Measurements from ENCODE around the gene GRID1. TPM values are rescaled to one million over a fixed set of nuclear protein-coding genes. Genes with fewer than 3 reads are reported as not detected.

The GRID1 gene
- total and polyA plus RNA-seq, 4 donors, result 1.1 to 3.8 TPM; not detected in 2

DNA sequence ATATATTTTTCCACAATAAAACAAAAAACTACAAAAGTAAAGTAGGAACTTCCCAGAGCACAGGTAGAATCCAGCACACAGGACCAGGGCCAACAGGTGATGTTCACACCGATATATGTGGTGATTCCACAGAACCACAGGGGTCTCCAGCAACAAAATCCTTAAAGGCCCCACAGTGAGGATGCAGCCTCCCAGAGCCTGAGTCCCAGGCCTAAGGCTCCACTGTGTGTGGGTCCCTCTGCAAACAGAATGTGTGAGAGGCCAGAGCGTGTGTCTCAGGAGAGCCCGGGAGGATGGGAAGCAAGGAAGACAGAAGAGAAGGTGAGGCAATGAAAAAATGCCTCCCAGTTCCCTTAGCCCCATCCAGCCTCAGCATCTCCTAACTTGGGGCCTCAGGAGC, 173.9 kb downstream of the GRID1 start:
- H3K36me3 ChIP-seq (ENCODE audit: control insufficient read depth in 1 of 2, insufficient read depth in 2 of 2, low read length in 1 of 2), result no peaks in the 10 kb centered on the region
- ATAC-seq (ENCODE audit: low FRiP score) (no peak), DNase-seq (no peak)
- H3K27me3 ChIP-seq (ENCODE audit: control insufficient read depth in 1 of 2, insufficient read depth in 2 of 2, low read length in 1 of 2), result no peaks in the 10 kb centered on the region
- no peaks in the 10 kb centered on the region for H3K4me1 ChIP-seq (ENCODE audit: control insufficient read depth in 1 of 2, insufficient read depth in 2 of 2, low read length in 2 of 2)
- no peak overlapping the region for H3K27ac ChIP-seq (ENCODE audit: low read depth in 1 of 2, low read length in 2 of 2)
- 94 to 99% methylated on average over 3 of the region's 3 CpGs for WGBS, 2 donors
- no peak overlapping the region for H3K4me3 ChIP-seq (ENCODE audit: low read length in 2 of 2)
- H3K9me3 ChIP-seq (ENCODE audit: control insufficient read depth, low read length), result no peaks in the 10 kb centered on the region
- intact Hi-C loops (cut with DNase I), result no loop called here

DNA sequence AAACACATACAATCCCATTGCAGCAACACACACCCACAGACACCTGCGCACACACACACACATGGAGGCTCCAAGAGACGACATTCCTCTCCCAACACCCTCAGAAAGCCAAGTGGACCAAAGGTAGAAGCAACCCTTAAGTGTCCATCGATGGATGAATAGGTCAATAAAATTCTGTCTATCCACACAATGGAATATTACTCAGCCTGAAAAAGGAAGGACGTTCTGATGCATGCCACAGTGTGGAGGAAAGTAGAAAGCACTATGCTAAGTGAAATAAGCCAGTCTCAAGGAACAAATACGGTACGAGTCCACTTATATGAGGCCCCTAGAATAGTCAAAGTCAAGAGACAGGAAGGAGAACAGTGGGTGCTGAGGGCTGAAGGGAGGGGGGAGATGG, 174.4 kb downstream of the GRID1 start:
- 90 to 91% methylated on average over 6 of the region's 6 CpGs for WGBS, 2 donors
- Histone ChIP-seq H3K4me1 (ENCODE audit: control insufficient read depth in 1 of 2, insufficient read depth in 2 of 2, low read length in 2 of 2) (no peaks in the 10 kb centered on the region), H3K9me3 (ENCODE audit: control insufficient read depth, low read length) (no peaks in the 10 kb centered on the region), H3K36me3 (ENCODE audit: control insufficient read depth in 1 of 2, insufficient read depth in 2 of 2, low read length in 1 of 2) (no peaks in the 10 kb centered on the region), H3K27me3 (ENCODE audit: control insufficient read depth in 1 of 2, insufficient read depth in 2 of 2, low read length in 1 of 2) (no peaks in the 10 kb centered on the region), H3K4me3 (ENCODE audit: low read length in 2 of 2) (no peak overlapping the region), H3K27ac (ENCODE audit: low read depth in 1 of 2, low read length in 2 of 2) (no peak overlapping the region)
- DNase-seq, result no peak
- ATAC-seq (ENCODE audit: low FRiP score), result no peak
- intact Hi-C loops (cut with DNase I), result no loop called here

DNA sequence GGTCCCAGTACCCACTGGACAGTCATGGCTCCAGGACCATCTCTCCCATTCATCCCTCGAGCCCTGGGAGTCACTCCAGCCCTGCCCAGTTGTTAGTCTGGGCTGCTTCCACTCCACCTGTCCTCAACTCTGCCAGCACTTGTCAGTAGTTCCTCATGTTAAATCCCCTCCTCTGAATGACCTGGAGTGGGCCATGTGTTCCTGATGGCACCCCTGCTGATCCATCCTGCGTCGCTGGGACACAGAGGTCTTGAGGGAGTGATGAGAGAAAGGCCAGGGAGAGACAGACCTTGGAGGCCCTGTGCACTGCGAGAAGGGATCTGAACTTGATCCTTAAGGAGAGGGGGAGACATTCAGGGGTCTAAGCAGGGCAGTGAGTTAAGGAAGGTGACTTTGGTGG, 174.9 kb downstream of the GRID1 start:
- DNase-seq, result no peak
- no peaks in the 10 kb centered on the region for H3K4me1 ChIP-seq (ENCODE audit: control insufficient read depth in 1 of 2, insufficient read depth in 2 of 2, low read length in 2 of 2)
- H3K27me3 ChIP-seq (ENCODE audit: control insufficient read depth in 1 of 2, insufficient read depth in 2 of 2, low read length in 1 of 2), result no peaks in the 10 kb centered on the region
- 81 to 87% methylated on average over 4 of the region's 4 CpGs for WGBS, 2 donors
- ATAC-seq (ENCODE audit: low FRiP score), result no peak
- H3K9me3 ChIP-seq (ENCODE audit: control insufficient read depth, low read length), result no peaks in the 10 kb centered on the region
- H3K36me3 ChIP-seq (ENCODE audit: control insufficient read depth in 1 of 2, insufficient read depth in 2 of 2, low read length in 1 of 2), result no peaks in the 10 kb centered on the region
- intact Hi-C loops (cut with DNase I), result no loop called here
- H3K27ac ChIP-seq (ENCODE audit: low read depth in 1 of 2, low read length in 2 of 2), result no peak overlapping the region
- H3K4me3 ChIP-seq (ENCODE audit: low read length in 2 of 2), result no peak overlapping the region

DNA sequence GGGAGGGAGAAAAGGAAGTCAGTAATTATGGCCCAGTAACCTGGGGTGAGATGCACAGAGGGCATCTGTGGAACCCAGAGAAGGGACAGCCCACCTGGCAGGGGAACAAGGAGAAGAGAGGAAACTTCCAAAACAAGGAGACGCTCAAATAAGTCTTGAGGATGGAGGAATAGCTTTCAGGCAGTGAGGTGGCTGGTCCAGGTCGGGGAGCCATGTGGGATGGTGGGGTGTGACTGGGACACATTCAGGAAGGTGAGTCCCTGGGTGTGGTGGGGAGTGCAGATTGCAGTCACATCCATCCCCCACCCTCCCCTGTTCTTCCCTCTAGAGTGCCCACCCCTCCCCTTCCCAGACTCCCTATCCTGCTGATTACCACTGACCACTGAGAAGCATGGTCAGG, 175.4 kb downstream of the GRID1 start:
- no peak for ATAC-seq (ENCODE audit: low FRiP score)
- Histone ChIP-seq H3K4me3 (ENCODE audit: low read length in 2 of 2) (no peak overlapping the region), H3K27ac (ENCODE audit: low read depth in 1 of 2, low read length in 2 of 2) (no peak overlapping the region), H3K27me3 (ENCODE audit: control insufficient read depth in 1 of 2, insufficient read depth in 2 of 2, low read length in 1 of 2) (no peaks in the 10 kb centered on the region), H3K36me3 (ENCODE audit: control insufficient read depth in 1 of 2, insufficient read depth in 2 of 2, low read length in 1 of 2) (no peaks in the 10 kb centered on the region), H3K4me1 (ENCODE audit: control insufficient read depth in 1 of 2, insufficient read depth in 2 of 2, low read length in 2 of 2) (no peaks in the 10 kb centered on the region), H3K9me3 (ENCODE audit: control insufficient read depth, low read length) (no peaks in the 10 kb centered on the region)
- WGBS, 2 donors, result 85% methylated on average over 2 of the region's 2 CpGs
- no peak for DNase-seq
- intact Hi-C loops (cut with DNase I), result no loop called here

DNA sequence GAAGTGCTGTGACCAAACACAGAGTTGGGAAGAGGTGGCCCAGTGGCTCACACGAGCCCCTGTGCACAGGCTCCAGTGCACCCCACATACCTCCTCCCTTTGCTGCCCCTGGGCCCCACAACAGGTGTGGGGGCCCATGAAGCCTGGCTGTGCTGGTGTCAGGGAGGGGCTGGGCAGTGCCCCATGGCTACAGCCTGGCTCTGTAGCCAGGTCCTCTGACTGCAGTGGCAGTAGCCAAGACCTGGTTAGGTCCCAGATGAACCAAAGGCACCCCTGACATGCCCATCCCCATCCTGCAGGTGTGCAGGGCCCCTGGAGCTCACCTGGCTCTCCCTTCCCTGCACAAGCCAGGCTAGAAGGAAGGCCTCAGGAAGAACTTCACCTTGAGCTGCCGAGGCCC, 176.3 kb downstream of the GRID1 start:
- DNase-seq (no peak), ATAC-seq (ENCODE audit: low FRiP score) (no peak)
- Histone ChIP-seq H3K4me3 (ENCODE audit: low read length in 2 of 2) (no peak overlapping the region), H3K4me1 (ENCODE audit: control insufficient read depth in 1 of 2, insufficient read depth in 2 of 2, low read length in 2 of 2) (no peaks in the 10 kb centered on the region), H3K27ac (ENCODE audit: low read depth in 1 of 2, low read length in 2 of 2) (no peak overlapping the region), H3K36me3 (ENCODE audit: control insufficient read depth in 1 of 2, insufficient read depth in 2 of 2, low read length in 1 of 2) (no peaks in the 10 kb centered on the region), H3K27me3 (ENCODE audit: control insufficient read depth in 1 of 2, insufficient read depth in 2 of 2, low read length in 1 of 2) (no peaks in the 10 kb centered on the region), H3K9me3 (ENCODE audit: control insufficient read depth, low read length) (no peaks in the 10 kb centered on the region)
- intact Hi-C loops (cut with DNase I), result no loop called here
- 87 to 92% methylated on average over 2 of the region's 2 CpGs for WGBS, 2 donors

DNA sequence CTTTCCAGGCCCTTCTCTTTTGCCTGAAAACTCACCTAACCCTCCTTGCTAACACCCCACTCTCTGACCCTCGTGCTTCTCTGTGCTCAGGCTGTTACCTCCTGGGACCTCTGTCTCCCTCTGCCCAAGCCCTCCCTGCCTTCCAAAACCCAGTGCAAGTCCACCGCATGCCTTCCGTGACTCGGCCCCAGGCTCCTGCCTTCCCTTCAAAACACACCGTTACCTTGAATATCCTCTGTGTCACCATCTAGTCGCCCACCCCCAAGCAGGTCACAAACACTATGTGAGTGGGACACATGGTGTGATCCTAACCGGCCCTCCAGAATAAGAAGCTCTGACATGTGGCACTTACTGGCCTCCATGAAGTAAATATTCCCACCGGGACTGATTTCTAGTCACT, 176.7 kb downstream of the GRID1 start:
- no peaks in the 10 kb centered on the region for H3K4me1 ChIP-seq (ENCODE audit: control insufficient read depth in 1 of 2, insufficient read depth in 2 of 2, low read length in 2 of 2)
- no peak for ATAC-seq (ENCODE audit: low FRiP score)
- no peaks in the 10 kb centered on the region for H3K36me3 ChIP-seq (ENCODE audit: control insufficient read depth in 1 of 2, insufficient read depth in 2 of 2, low read length in 1 of 2)
- H3K9me3 ChIP-seq (ENCODE audit: control insufficient read depth, low read length), result no peaks in the 10 kb centered on the region
- H3K27me3 ChIP-seq (ENCODE audit: control insufficient read depth in 1 of 2, insufficient read depth in 2 of 2, low read length in 1 of 2), result no peaks in the 10 kb centered on the region
- no peak for DNase-seq
- H3K4me3 ChIP-seq (ENCODE audit: low read length in 2 of 2), result no peak overlapping the region
- H3K27ac ChIP-seq (ENCODE audit: low read depth in 1 of 2, low read length in 2 of 2), result no peak overlapping the region
- 90 to 91% methylated on average over 8 of the region's 8 CpGs for WGBS, 2 donors
- intact Hi-C loops (cut with DNase I), result no loop called here

DNA sequence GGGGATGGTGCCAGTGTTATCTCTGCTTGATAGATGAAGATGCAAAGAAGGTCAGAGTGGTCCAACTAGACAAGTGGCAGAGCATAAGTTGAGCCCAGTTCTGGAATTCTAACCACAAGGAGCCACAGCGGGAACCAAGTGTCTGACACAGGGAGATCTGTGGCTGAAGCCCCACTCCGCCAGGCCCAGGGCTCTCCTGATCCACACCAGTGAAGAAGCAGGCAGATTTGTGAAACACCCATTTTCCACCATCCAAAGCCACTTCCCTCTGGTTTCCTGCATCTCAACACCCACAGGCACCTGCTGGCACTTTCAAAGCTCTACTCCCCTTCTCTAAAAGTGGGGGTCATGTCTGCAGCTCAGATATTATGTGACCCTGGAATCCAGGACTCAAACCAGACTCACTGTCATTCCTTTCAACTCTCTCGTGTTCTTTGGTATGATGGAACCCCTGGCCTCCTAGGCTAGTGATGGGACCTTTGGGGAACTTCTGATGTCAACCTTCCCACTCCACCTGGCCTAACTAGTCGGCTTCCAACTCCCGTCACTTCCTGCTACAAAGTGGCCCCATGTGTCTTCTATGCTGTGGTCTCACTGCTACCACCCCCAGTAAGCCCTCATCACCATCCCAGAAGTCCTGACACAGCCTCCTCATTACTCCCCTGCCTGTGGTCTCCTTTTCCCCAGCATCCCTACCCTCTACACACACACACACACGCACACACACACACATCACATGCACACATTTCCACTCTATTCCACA, 177.6 kb downstream of the GRID1 start:
- DNase-seq (no peak), ATAC-seq (ENCODE audit: low FRiP score) (no peak)
- no peak overlapping the region for H3K4me3 ChIP-seq (ENCODE audit: low read length in 2 of 2)
- H3K27me3 ChIP-seq (ENCODE audit: control insufficient read depth in 1 of 2, insufficient read depth in 2 of 2, low read length in 1 of 2), result no peaks in the 10 kb centered on the region
- H3K4me1 ChIP-seq (ENCODE audit: control insufficient read depth in 1 of 2, insufficient read depth in 2 of 2, low read length in 2 of 2), result no peaks in the 10 kb centered on the region
- intact Hi-C loops (cut with DNase I), result no loop called here
- no peaks in the 10 kb centered on the region for H3K9me3 ChIP-seq (ENCODE audit: control insufficient read depth, low read length)
- H3K27ac ChIP-seq (ENCODE audit: low read depth in 1 of 2, low read length in 2 of 2), result no peak overlapping the region
- H3K36me3 ChIP-seq (ENCODE audit: control insufficient read depth in 1 of 2, insufficient read depth in 2 of 2, low read length in 1 of 2), result no peaks in the 10 kb centered on the region
- WGBS, 2 donors, result 83 to 94% methylated on average over 6 of the region's 6 CpGs

DNA sequence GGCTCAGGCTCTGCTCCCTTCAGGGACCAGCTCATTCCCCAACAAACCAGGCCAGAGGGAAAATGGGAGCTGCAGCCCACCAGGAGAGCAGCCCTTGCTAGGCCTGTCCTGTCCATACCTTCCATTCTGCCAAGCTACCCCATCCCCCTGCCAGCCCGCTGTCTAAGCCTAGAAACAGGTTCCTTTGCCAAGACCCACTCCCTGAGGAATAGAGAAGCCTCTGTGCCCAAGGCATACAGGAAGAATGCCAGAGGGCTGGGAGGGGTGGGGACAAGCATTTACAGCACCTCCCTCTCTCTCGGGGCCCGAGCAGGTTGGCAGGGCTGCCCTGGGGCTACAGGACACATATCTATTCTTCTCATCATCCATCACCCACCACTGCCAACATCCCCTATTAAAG, 178.3 kb downstream of the GRID1 start:
- Histone ChIP-seq H3K36me3 (ENCODE audit: control insufficient read depth in 1 of 2, insufficient read depth in 2 of 2, low read length in 1 of 2) (no peaks in the 10 kb centered on the region), H3K27ac (ENCODE audit: low read depth in 1 of 2, low read length in 2 of 2) (no peak overlapping the region), H3K27me3 (ENCODE audit: control insufficient read depth in 1 of 2, insufficient read depth in 2 of 2, low read length in 1 of 2) (no peaks in the 10 kb centered on the region), H3K9me3 (ENCODE audit: control insufficient read depth, low read length) (no peaks in the 10 kb centered on the region), H3K4me3 (ENCODE audit: low read length in 2 of 2) (no peak overlapping the region), H3K4me1 (ENCODE audit: control insufficient read depth in 1 of 2, insufficient read depth in 2 of 2, low read length in 2 of 2) (no peaks in the 10 kb centered on the region)
- ATAC-seq (ENCODE audit: low FRiP score) (no peak), DNase-seq (no peak)
- intact Hi-C loops (cut with DNase I), result no loop called here
- WGBS, 2 donors, result 5 to 6% methylated on average over 3 of the region's 3 CpGs

DNA sequence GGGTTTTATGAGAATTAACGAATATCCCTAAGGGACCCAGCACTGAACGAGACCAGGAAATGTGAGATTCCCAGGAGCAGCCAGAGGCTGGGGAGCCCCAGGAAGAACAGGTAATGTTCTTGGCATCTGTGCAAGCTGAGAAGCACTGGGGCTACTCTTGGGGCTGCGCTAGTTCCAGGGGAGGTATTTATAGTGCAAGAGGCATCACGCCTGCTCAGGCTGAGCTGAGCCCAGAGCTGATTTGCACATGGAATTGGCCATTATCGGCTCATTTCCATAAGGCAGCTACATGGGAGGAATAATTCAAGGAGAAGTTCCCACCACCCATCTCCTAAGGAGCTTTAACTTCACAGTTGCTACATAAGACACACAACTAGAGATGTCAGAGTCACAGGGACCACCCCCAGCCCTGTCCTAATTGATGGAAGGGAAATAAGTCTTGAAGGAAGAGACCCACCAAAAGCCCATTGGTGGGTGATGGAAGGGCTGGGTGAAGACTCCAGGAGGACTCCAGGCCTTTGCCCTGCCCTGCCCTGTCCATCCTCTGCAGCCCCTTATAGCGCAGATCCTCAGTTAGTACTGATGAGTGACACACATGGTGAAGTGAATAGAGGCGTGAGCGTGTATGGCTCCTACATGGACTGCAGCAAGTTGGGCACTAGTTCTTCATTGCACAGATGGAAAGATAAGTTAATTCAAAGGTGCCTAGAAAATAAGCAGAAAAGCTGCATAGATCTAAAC, 178.9 kb downstream of the GRID1 start:
- no peaks in the 10 kb centered on the region for H3K27me3 ChIP-seq (ENCODE audit: control insufficient read depth in 1 of 2, insufficient read depth in 2 of 2, low read length in 1 of 2)
- no peak overlapping the region for H3K4me3 ChIP-seq (ENCODE audit: low read length in 2 of 2)
- intact Hi-C loops (cut with DNase I), result no loop called here
- ATAC-seq (ENCODE audit: low FRiP score), result no peak
- H3K4me1 ChIP-seq (ENCODE audit: control insufficient read depth in 1 of 2, insufficient read depth in 2 of 2, low read length in 2 of 2), result no peaks in the 10 kb centered on the region
- H3K27ac ChIP-seq (ENCODE audit: low read depth in 1 of 2, low read length in 2 of 2), result no peak overlapping the region
- no peak for DNase-seq
- 82 to 90% methylated on average over 8 of the region's 8 CpGs for WGBS, 2 donors
- no peaks in the 10 kb centered on the region for H3K9me3 ChIP-seq (ENCODE audit: control insufficient read depth, low read length)
- H3K36me3 ChIP-seq (ENCODE audit: control insufficient read depth in 1 of 2, insufficient read depth in 2 of 2, low read length in 1 of 2), result no peaks in the 10 kb centered on the region
